CD14-positive monocyte (primary cell): Measurements from ENCODE around the gene GPR183. TPM values are rescaled to one million over a fixed set of nuclear protein-coding genes. Genes with fewer than 3 reads are reported as not detected.
A peak's percentile ranks its signal among the peaks of the same experiment; 100 is the strongest.

ENCODE experiments used
- DNase-seq, 3 donors: peaks; one replicate each; pipeline ENCODE4 v3.0.0-alpha.2; 2011 to 2022
- H2AFZ ChIP-seq: 2 replicates; pipeline ENCODE4 v1.6.0; 2012; ENCODE audit warnings: mild to moderate bottlenecking, low read depth, low read length, inconsistent platforms; ENCODE audit not compliant: insufficient read depth, poor library complexity, severe bottlenecking
- H3K27ac ChIP-seq, 2 donors: 1 replicate in 1 of 2; 2 replicates in 1 of 2; pipeline ENCODE4 v1.5.1; 2012 to 2013; ENCODE audit warnings: low read length in 2 of 2, control low read depth in 1 of 2, inconsistent platforms in 1 of 2, low read depth in 1 of 2, mild to moderate bottlenecking in 1 of 2
- H3K27me3 ChIP-seq, 2 donors: one replicate each; pipeline versions ENCODE4 v1.6.0 to v1.6.1; 2011 to 2013; ENCODE audit warnings: low read length in 2 of 2; ENCODE audit not compliant: control insufficient read depth in 2 of 2, insufficient read depth in 2 of 2
- H3K36me3 ChIP-seq, 2 donors: replicated peaks in 1 of 2; 1 replicate in 1 of 2; 2 replicates in 1 of 2; pipeline versions ENCODE4 v1.5.1 to v1.6.1; 2012 to 2013; ENCODE audit warnings: low read length in 2 of 2, control low read depth in 1 of 2, inconsistent platforms in 1 of 2, mild to moderate bottlenecking in 1 of 2; ENCODE audit not compliant: insufficient read depth in 2 of 2, control insufficient read depth in 1 of 2
- H3K4me1 ChIP-seq, 2 donors: 1 replicate in 1 of 2; 2 replicates in 1 of 2; pipeline versions ENCODE4 v1.5.1 to v1.6.1; 2012 to 2013; ENCODE audit warnings: low read length in 2 of 2, control low read depth in 1 of 2, inconsistent platforms in 1 of 2, mild to moderate bottlenecking in 1 of 2, moderate library complexity in 1 of 2; ENCODE audit not compliant: insufficient read depth in 2 of 2, control insufficient read depth in 1 of 2
- H3K4me2 ChIP-seq: replicated peaks from 2 replicates; pipeline ENCODE3; 2012; ENCODE audit warnings: low read length, moderate library complexity, mild to moderate bottlenecking; ENCODE audit not compliant: poor library complexity, severe bottlenecking; ENCODE audit errors: extremely low read depth
- H3K4me3 ChIP-seq, 3 experiments: fragments of 200-600 bp in 1 of 3; sonication (generic) in 1 of 3; replicated peaks in 1 of 3; 1 replicate in 2 of 3; 2 replicates in 1 of 3; pipeline ENCODE4 v1.5.1; 2011 to 2013; ENCODE audit warnings: low read length in 3 of 3, mild to moderate bottlenecking in 3 of 3, control low read depth in 2 of 3, low read depth in 2 of 3, inconsistent platforms in 1 of 3, moderate library complexity in 1 of 3
- H3K79me2 ChIP-seq: 2 replicates; pipeline ENCODE4 v1.6.0; 2012; ENCODE audit warnings: mild to moderate bottlenecking, control low read depth, inconsistent platforms, low read length, moderate library complexity; ENCODE audit not compliant: insufficient read depth
- H3K9ac ChIP-seq: 2 replicates; pipeline ENCODE4 v1.6.0; 2017; ENCODE audit warnings: low read length, mild to moderate bottlenecking; ENCODE audit not compliant: insufficient read depth, poor library complexity, severe bottlenecking
- H3K9me3 ChIP-seq, 2 donors: replicated peaks in 1 of 2; 1 replicate in 1 of 2; 2 replicates in 1 of 2; pipeline versions ENCODE4 v1.5.1 to v1.6.1; 2012 to 2013; ENCODE audit warnings: low read length in 2 of 2, control low read depth in 1 of 2; ENCODE audit not compliant: control insufficient read depth in 1 of 2, insufficient read depth in 1 of 2
- H4K20me1 ChIP-seq: 2 replicates; pipeline ENCODE4 v1.6.0; 2012; ENCODE audit warnings: mild to moderate bottlenecking, low read length, control low read depth, moderate library complexity; ENCODE audit not compliant: insufficient read depth
- H3K27ac Mint-ChIP-seq, 7 donors: one replicate each; pipeline ENCODE4 v1.8.0; 2020; ENCODE audit warnings: mild to moderate bottlenecking in 7 of 7, mixed read lengths in 7 of 7, moderate library complexity in 6 of 7, inconsistent platforms in 2 of 7
- H3K27me3 Mint-ChIP-seq, 3 donors: one replicate each; pipeline ENCODE4 v1.8.0; 2021 to 2022; ENCODE audit warnings: low read depth in 3 of 3, mild to moderate bottlenecking in 3 of 3, mixed read lengths in 3 of 3, moderate library complexity in 3 of 3, inconsistent platforms in 1 of 3
- H3K36me3 Mint-ChIP-seq, 2 donors: one replicate each; pipeline ENCODE4 v1.8.0; 2020; ENCODE audit warnings: mixed read lengths in 2 of 2, inconsistent platforms in 1 of 2, mild to moderate bottlenecking in 1 of 2
- H3K4me1 Mint-ChIP-seq: one replicate; pipeline ENCODE4 v1.8.0; 2020; ENCODE audit warnings: mild to moderate bottlenecking, mixed read lengths
- H3K4me3 Mint-ChIP-seq, 2 donors: one replicate each; pipeline ENCODE4 v1.8.0; 2020; ENCODE audit warnings: mild to moderate bottlenecking in 2 of 2, mixed read lengths in 2 of 2, moderate library complexity in 1 of 2
- H3K9me3 Mint-ChIP-seq, 7 donors: one replicate each; pipeline ENCODE4 v1.8.0; 2020 to 2022; ENCODE audit warnings: mixed read lengths in 7 of 7, mild to moderate bottlenecking in 6 of 7, moderate library complexity in 6 of 7, inconsistent platforms in 2 of 7
- WGBS: methylation state at CpG from one replicate; pipeline ENCODE4 v1.1.5; 2013; ENCODE audit warnings: missing lambda C conversion rate; ENCODE audit not compliant: insufficient coverage; 5-methylcytosine and 5-hydroxymethylcytosine counted together
- intact Hi-C, 2 donors: fragments of 100-400 bp; cut with micrococcal nuclease; formaldehyde crosslinking; loops; one replicate each; pipeline versions ENCODE4 v1.15.0 to v1.15.1; 2023
- polyA plus RNA-seq, 3 donors: library from polyadenylated mRNA; depleted of rRNA in 1 of 3; unstranded in 2 of 3; stranded (reverse) in 1 of 3; fragments of 300-500 nt in 2 of 3; fragments of >200 nt in 1 of 3; fragmentation: Illumina TruSeq in 2 of 3; gene quantifications; 1 replicate in 2 of 3; 2 replicates in 1 of 3; pipeline ENCODE4 v1.2.3, GENCODE V29; 2012 to 2021
- TF ChIP-seq, protein P1 (sequence below): fragments of 200-600 bp; IDR thresholded peaks from one replicate; pipeline ENCODE4 v1.8.0; 2022; ENCODE audit warnings: antibody characterized with exemption, mild to moderate bottlenecking

GPR183 gene
- polyA plus RNA-seq, 3 donors, result 190 to 459 (median 288) TPM

DNA sequence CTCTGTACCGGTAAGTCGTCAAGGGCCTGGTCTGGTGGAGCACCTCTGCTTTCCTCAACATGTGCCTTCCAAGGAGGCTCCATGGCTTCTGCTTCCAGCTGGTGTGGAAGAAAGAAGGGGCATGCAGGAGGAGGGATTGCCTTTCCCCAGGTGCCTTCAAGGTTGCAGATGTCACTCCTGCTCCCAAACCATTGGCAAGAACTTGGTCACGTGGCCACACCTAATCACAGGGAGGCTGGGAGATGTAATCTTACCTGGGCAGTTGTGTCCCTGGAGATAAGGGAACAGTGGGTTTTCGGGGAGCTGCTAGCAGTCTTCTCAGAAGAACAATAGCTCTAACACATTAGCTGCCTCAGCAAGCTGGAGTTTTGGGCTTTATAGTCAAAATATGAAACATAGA, 39.3 kb downstream of the GPR183 start:
- WGBS, result no CpG with 5 or more reads among the region's 4 CpGs
- no peak overlapping the region for H3K27ac ChIP-seq

DNA sequence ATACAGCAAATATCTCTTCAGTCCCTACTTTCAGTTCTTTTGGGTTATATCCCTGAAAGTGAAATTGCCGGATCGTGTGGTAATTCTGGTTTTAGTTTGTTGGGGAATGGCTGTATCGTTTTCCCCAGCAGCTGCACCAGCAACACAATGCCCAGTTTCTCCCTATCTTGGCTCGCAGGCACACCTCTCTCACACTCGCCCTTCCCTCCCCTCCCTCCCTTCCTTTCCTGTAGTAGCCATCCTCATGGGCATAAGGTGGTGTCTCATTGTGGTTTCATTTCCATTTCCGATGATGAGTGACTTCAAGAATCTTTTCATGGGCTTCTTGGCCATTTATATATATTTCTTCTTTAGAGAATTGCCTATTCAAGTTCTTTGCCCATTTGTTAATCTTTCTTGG, 40.4 kb downstream of the GPR183 start:
- no CpG with 5 or more reads among the region's 6 CpGs for WGBS
- peaks cover 3% of the 10 kb centered on the region for H4K20me1 ChIP-seq
- no peak overlapping the region for H3K27ac ChIP-seq
- peaks cover 52% of the 10 kb centered on the region for H3K4me1 Mint-ChIP-seq
- H3K27me3 ChIP-seq, result no peaks in the 10 kb centered on the region
- TF ChIP-seq, protein P1, sequence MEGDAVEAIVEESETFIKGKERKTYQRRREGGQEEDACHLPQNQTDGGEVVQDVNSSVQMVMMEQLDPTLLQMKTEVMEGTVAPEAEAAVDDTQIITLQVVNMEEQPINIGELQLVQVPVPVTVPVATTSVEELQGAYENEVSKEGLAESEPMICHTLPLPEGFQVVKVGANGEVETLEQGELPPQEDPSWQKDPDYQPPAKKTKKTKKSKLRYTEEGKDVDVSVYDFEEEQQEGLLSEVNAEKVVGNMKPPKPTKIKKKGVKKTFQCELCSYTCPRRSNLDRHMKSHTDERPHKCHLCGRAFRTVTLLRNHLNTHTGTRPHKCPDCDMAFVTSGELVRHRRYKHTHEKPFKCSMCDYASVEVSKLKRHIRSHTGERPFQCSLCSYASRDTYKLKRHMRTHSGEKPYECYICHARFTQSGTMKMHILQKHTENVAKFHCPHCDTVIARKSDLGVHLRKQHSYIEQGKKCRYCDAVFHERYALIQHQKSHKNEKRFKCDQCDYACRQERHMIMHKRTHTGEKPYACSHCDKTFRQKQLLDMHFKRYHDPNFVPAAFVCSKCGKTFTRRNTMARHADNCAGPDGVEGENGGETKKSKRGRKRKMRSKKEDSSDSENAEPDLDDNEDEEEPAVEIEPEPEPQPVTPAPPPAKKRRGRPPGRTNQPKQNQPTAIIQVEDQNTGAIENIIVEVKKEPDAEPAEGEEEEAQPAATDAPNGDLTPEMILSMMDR, result no peak
- no peaks in the 10 kb centered on the region for H3K9me3 ChIP-seq
- H3K36me3 ChIP-seq, result peaks cover 7 to 31% of the 10 kb centered on the region in 2 donors
- H3K4me3 ChIP-seq, result no peak overlapping the region
- H3K27ac Mint-ChIP-seq, result no peak overlapping the region
- no peak overlapping the region for H3K9ac ChIP-seq
- no peak overlapping the region for H3K4me2 ChIP-seq
- H3K36me3 Mint-ChIP-seq, result peaks cover 31 to 37% of the 10 kb centered on the region in 2 donors
- peaks cover 32 to 45% of the 10 kb centered on the region in 2 donors for H3K4me1 ChIP-seq
- no peak overlapping the region for H2AFZ ChIP-seq
- no peak overlapping the region for H3K4me3 Mint-ChIP-seq
- intact Hi-C loops, result loop anchor here (1.0 to 10.0 kb wide), 4 partner anchors 91 to 170 kb away; no protein-coding TSS in a partner anchor
- no peak for DNase-seq
- H3K9me3 Mint-ChIP-seq, result no peaks in the 10 kb centered on the region
- H3K79me2 ChIP-seq, result peaks cover 76% of the 10 kb centered on the region
- peaks cover 0 to 4% (median 0%) of the 10 kb centered on the region in 3 donors for H3K27me3 Mint-ChIP-seq

More for the DNA sequence above, 39.3 kb downstream of the GPR183 start:
- Histone ChIP-seq H3K36me3 (peaks cover 7 to 31% of the 10 kb centered on the region in 2 donors), H3K79me2 (peaks cover 77% of the 10 kb centered on the region), H3K27me3 (no peaks in the 10 kb centered on the region), H3K4me1 (peaks cover 35 to 44% of the 10 kb centered on the region in 2 donors), H3K9ac (no peak overlapping the region), H4K20me1 (peaks cover 3% of the 10 kb centered on the region), H2AFZ (no peak overlapping the region), H3K9me3 (peaks cover 4 to 5% of the 10 kb centered on the region in 2 donors), H3K4me3 (no peak overlapping the region), H3K4me2 (no peak overlapping the region)
- peaks cover 0 to 4% (median 0%) of the 10 kb centered on the region in 3 donors for H3K27me3 Mint-ChIP-seq
- intact Hi-C loops, result loop anchor here (1.0 to 10.0 kb wide), 4 partner anchors 92 to 169 kb away; no protein-coding TSS in a partner anchor
- peaks cover 0 to 10% (median 5%) of the 10 kb centered on the region in 7 donors for H3K9me3 Mint-ChIP-seq
- no peak overlapping the region for H3K4me3 Mint-ChIP-seq
- TF ChIP-seq, protein P1, result no peak
- DNase-seq, result no peak
- H3K27ac Mint-ChIP-seq, result peak overlapping the region in 1 of 7 donors; percentile 22
- peaks cover 35 to 38% of the 10 kb centered on the region in 2 donors for H3K36me3 Mint-ChIP-seq
- peaks cover 56% of the 10 kb centered on the region for H3K4me1 Mint-ChIP-seq
